Right lobe of liver (tissue), 6 donors: ENCODE results near the gene PALM3. TPM values are rescaled to one million over a fixed set of nuclear protein-coding genes. Genes with fewer than 3 reads are reported as not detected.
A peak's percentile ranks its signal among the peaks of the same experiment; 100 is the strongest.

Experiments used
- ATAC-seq, 4 donors: fragments of 200-7000 bp; cut with Tn5 transposase; one replicate each; pipeline ENCODE4 v1.9.1; 2020; ENCODE audit warnings: mild to moderate bottlenecking in 4 of 4, moderate library complexity in 4 of 4
- DNase-seq, 3 donors: peaks; one replicate each; pipeline ENCODE4 v3.0.0-alpha.2; 2020
- H3K27ac ChIP-seq, 3 donors: fragments of 200-600 bp; one replicate each; pipeline ENCODE4 v1.8.0; 2022
- H3K27me3 ChIP-seq, 2 donors: fragments of 200-600 bp; one replicate each; pipeline ENCODE4 v1.8.0; 2022
- H3K36me3 ChIP-seq, 4 donors: fragments of 200-600 bp; sonication (generic) in 1 of 4; one replicate each; pipeline versions ENCODE4 v1.5.1 to v1.8.0; 2017 to 2022; ENCODE audit warnings: control low read depth in 1 of 4
- H3K4me1 ChIP-seq, 4 donors: fragments of 200-600 bp; sonication (generic) in 1 of 4; one replicate each; pipeline versions ENCODE4 v1.5.1 to v1.8.0; 2017 to 2022; ENCODE audit warnings: control low read depth in 1 of 4
- H3K4me3 ChIP-seq, 3 donors: fragments of 200-600 bp; one replicate each; pipeline ENCODE4 v1.8.0; 2022
- H3K9me3 ChIP-seq, 4 donors: fragments of 200-600 bp; sonication (generic) in 1 of 4; one replicate each; pipeline versions ENCODE4 v1.5.1 to v1.8.0; 2017 to 2022; ENCODE audit warnings: control low read depth in 1 of 4
- CTCF ChIP-seq, 4 donors: fragments of 200-600 bp in 3 of 4; fragments of 450-650 bp in 1 of 4; IDR thresholded peaks; one replicate each; pipeline versions ENCODE4 v1.5.1 to v1.8.0; 2016 to 2022; ENCODE audit warnings: antibody characterized with exemption in 4 of 4, mild to moderate bottlenecking in 2 of 4
- POLR2A ChIP-seq: fragments of 450-650 bp; IDR thresholded peaks from one replicate; pipeline ENCODE4 v1.6.1; 2017; ENCODE audit warnings: antibody characterized with exemption, mild to moderate bottlenecking
- WGBS: methylation state at CpG from one replicate; pipeline ENCODE4 v1.1.6; 2018; ENCODE audit warnings: low coverage, low lambda C conversion rate; ENCODE audit not compliant: insufficient coverage; ENCODE audit errors: missing lambda C conversion rate; 5-methylcytosine and 5-hydroxymethylcytosine counted together
- intact Hi-C, 2 donors: fragments of 100-400 bp; cut with DNase I; formaldehyde crosslinking; loops; one replicate each; pipeline versions ENCODE4 v1.11.2 to v1.14.1; 2022
- total RNA-seq, 6 experiments: library from RNA; depleted of rRNA in 2 of 6; stranded (reverse); fragments of >200 nt in 2 of 6; fragmentation: NEBNext Ultra II Directional in 3 of 6; extraction: Animal tissue kit (Norgen Biotek cat#: 25700) in 3 of 6; gene quantifications; one replicate each; pipeline versions ENCODE4 v1.1.0 to v1.2.4, GENCODE V29; 2016 to 2023
- donor health status: DM: no; HTN: yes; CAD: no.
- donor health status: DM: no; HTN: no; CAD: no.
- donor health status: DM: no; HTN: no; CAD: no.
- donor health status: DM: no; HTN: yes; CAD: no.
- donor health status: DM: no; HTN: yes; CAD: no.

The PALM3 gene
- total RNA-seq, 6 experiments from 2014 or later = 5.3 to 33.9 (median 17.0) TPM

GRCh38 chr19:14061081-14061749 is 661 bp downstream of the PALM3 start:
- intact Hi-C loops = no loop called here
- Histone ChIP-seq H3K9me3 (no peaks in the 10 kb centered on the region), H3K27ac (peak overlapping the region; percentile 74 to 92 (median 77)), H3K4me3 (peak overlapping the region; percentile 48 to 65 (median 65)), H3K36me3 (peaks cover 0 to 4% (median 2%) of the 10 kb centered on the region in 4 donors), H3K27me3 (no peaks in the 10 kb centered on the region), H3K4me1 (peaks cover 0 to 27% (median 9%) of the 10 kb centered on the region in 4 donors)
- DNase-seq = peak; percentile 76 to 91 (median 84)
- WGBS = 12% methylated on average over 6 of the region's 9 CpGs
- peak; percentile 79 to 84 (median 81) for ATAC-seq
- TF ChIP-seq CTCF (IDR thresholded peaks at IDR 0.05) (no peak), POLR2A (no peak)

GRCh38 chr19:14059652-14060155 is 2.2 kb downstream of the PALM3 start:
- TF ChIP-seq POLR2A (no peak), CTCF (IDR thresholded peaks at IDR 0.05) (no peak)
- ATAC-seq (peak; percentile 25 to 68 (median 64)), DNase-seq (peak in 2 of 3 donors; percentile 84 to 93)
- Histone ChIP-seq H3K9me3 (no peaks in the 10 kb centered on the region), H3K27me3 (no peaks in the 10 kb centered on the region), H3K4me3 (peak overlapping the region in 2 of 3 donors; percentile 65), H3K27ac (peak overlapping the region in 2 of 3 donors; percentile 74 to 92), H3K4me1 (peaks cover 0 to 27% (median 9%) of the 10 kb centered on the region in 4 donors), H3K36me3 (peaks cover 0 to 13% (median 5%) of the 10 kb centered on the region in 4 donors)
- 19% methylated on average over 6 of the region's 8 CpGs for WGBS
- intact Hi-C loops = loop anchor here in 1 of 2 donors (10.0 kb wide), 1 partner anchor 175 kb away; no protein-coding TSS in a partner anchor

GRCh38 chr19:14059093-14059480 is 2.8 kb downstream of the PALM3 start:
- peak in 3 of 4 donors; percentile 25 to 44 (median 28) for TF ChIP-seq CTCF (IDR thresholded peaks at IDR 0.05)
- TF ChIP-seq POLR2A = no peak
- Histone ChIP-seq H3K27me3 (no peaks in the 10 kb centered on the region), H3K27ac (no peak overlapping the region), H3K4me1 (peaks cover 0 to 27% (median 9%) of the 10 kb centered on the region in 4 donors), H3K36me3 (peaks cover 0 to 13% (median 5%) of the 10 kb centered on the region in 4 donors), H3K9me3 (no peaks in the 10 kb centered on the region), H3K4me3 (no peak overlapping the region)
- intact Hi-C loops = loop anchor here in 1 of 2 donors (10.0 kb wide), 1 partner anchor 174 kb away; no protein-coding TSS in a partner anchor
- ATAC-seq = no peak
- no peak for DNase-seq
- WGBS = 46% methylated on average over 8 of the region's 15 CpGs

- H3K27me3 ChIP-seq = no peaks in the 10 kb centered on the region
- intact Hi-C loops = loop anchor here in 1 of 2 donors (10.0 kb wide), 1 partner anchor 174 kb away; no protein-coding TSS in a partner anchor
- H3K4me3 ChIP-seq = no peak overlapping the region
- WGBS = 52% methylated on average over 17 of the region's 17 CpGs
- ATAC-seq (no peak), DNase-seq (no peak)
- peaks cover 0 to 13% (median 5%) of the 10 kb centered on the region in 4 donors for H3K36me3 ChIP-seq
- H3K9me3 ChIP-seq = no peaks in the 10 kb centered on the region
- H3K27ac ChIP-seq = no peak overlapping the region
- TF ChIP-seq CTCF (IDR thresholded peaks at IDR 0.05) = no peak
- no peak for TF ChIP-seq POLR2A
- H3K4me1 ChIP-seq = peaks cover 0 to 27% (median 9%) of the 10 kb centered on the region in 4 donors
These were observed 3.4 kb downstream of the PALM3 start for GRCh38 chr19:14058182-14059092.
